ENCODE data around the gene HVCN1.

HVCN1 gene

GRCh38 chr12:110637869-110638441 is 51.0 kb downstream of the HVCN1 start:
- H3K9ac ChIP-seq (ENCODE audit: low read length) = no peak overlapping the region
- no peaks in the 10 kb centered on the region for H3K79me2 ChIP-seq (ENCODE audit: low read length)
- no peak for TF ChIP-seq EZH2phosphoT487 (IDR thresholded peaks at IDR 0.05; ENCODE audit: low read depth)
- no peak overlapping the region for H3K27ac ChIP-seq (ENCODE audit: low read length)
- no peak overlapping the region for H2AFZ ChIP-seq (ENCODE audit: low read depth, low read length)
- H3K4me1 ChIP-seq (ENCODE audit: low read length) = 0 out of 2 replicates have a peak, but pooled peaks cover 3% of the 10 kb centered on the region
- H3K27me3 ChIP-seq (ENCODE audit: low read depth, low read length) = no peaks in the 10 kb centered on the region
- H4K20me1 ChIP-seq (ENCODE audit: insufficient read depth, low read length) = no peaks in the 10 kb centered on the region
- H3K4me2 ChIP-seq (ENCODE audit: low read length) = no peak overlapping the region
- H3K9me3 ChIP-seq (ENCODE audit: insufficient read depth, low read length) = no peaks in the 10 kb centered on the region
- no peak overlapping the region for H3K4me3 ChIP-seq (ENCODE audit: low read length)
- no peaks in the 10 kb centered on the region for H3K36me3 ChIP-seq (replicated peaks; ENCODE audit: low read depth, low read length)

DNA sequence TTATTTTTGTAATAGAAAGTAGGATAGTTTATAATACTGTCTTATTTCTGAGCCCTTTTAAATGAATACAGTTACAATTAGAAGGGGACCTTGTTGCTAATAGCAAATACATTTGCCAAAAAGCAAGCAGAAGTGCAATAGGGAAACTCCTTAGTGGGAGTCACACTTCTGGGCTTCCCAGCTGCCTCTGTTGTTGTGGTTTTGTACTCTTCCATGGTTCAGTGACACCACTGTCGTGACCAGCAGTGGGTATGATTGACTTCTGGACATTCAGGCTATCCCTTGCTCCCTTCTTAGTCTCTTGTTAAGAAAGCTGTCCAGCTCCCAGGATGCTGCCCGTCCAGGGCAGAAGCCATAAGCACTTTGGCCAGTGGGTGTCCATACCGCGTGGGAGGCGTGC is 52.4 kb downstream of the HVCN1 start:
- Histone ChIP-seq H3K27me3 (ENCODE audit: low read depth, low read length) (no peaks in the 10 kb centered on the region), H3K36me3 (replicated peaks; ENCODE audit: low read depth, low read length) (no peaks in the 10 kb centered on the region), H3K4me1 (ENCODE audit: low read length) (0 out of 2 replicates have a peak, but pooled peaks cover 3% of the 10 kb centered on the region), H3K27ac (ENCODE audit: low read length) (no peak overlapping the region), H3K79me2 (ENCODE audit: low read length) (no peaks in the 10 kb centered on the region), H3K4me3 (ENCODE audit: low read length) (no peak overlapping the region), H3K9me3 (ENCODE audit: insufficient read depth, low read length) (no peaks in the 10 kb centered on the region), H3K4me2 (ENCODE audit: low read length) (no peak overlapping the region), H4K20me1 (ENCODE audit: insufficient read depth, low read length) (no peaks in the 10 kb centered on the region), H2AFZ (ENCODE audit: low read depth, low read length) (no peak overlapping the region), H3K9ac (ENCODE audit: low read length) (no peak overlapping the region)
- TF ChIP-seq, protein P1, sequence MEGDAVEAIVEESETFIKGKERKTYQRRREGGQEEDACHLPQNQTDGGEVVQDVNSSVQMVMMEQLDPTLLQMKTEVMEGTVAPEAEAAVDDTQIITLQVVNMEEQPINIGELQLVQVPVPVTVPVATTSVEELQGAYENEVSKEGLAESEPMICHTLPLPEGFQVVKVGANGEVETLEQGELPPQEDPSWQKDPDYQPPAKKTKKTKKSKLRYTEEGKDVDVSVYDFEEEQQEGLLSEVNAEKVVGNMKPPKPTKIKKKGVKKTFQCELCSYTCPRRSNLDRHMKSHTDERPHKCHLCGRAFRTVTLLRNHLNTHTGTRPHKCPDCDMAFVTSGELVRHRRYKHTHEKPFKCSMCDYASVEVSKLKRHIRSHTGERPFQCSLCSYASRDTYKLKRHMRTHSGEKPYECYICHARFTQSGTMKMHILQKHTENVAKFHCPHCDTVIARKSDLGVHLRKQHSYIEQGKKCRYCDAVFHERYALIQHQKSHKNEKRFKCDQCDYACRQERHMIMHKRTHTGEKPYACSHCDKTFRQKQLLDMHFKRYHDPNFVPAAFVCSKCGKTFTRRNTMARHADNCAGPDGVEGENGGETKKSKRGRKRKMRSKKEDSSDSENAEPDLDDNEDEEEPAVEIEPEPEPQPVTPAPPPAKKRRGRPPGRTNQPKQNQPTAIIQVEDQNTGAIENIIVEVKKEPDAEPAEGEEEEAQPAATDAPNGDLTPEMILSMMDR (IDR thresholded peaks at IDR 0.05; ENCODE audit: low read depth, low read length) = no peak
- no peak for TF ChIP-seq EZH2phosphoT487 (IDR thresholded peaks at IDR 0.05; ENCODE audit: low read depth)

- H3K27ac ChIP-seq (ENCODE audit: low read length) = no peak overlapping the region
- H3K4me1 ChIP-seq (ENCODE audit: low read length) = 0 out of 2 replicates have a peak, but pooled peaks cover 3% of the 10 kb centered on the region
- H3K79me2 ChIP-seq (ENCODE audit: low read length) = no peaks in the 10 kb centered on the region
- TF ChIP-seq EZH2phosphoT487 (IDR thresholded peaks at IDR 0.05; ENCODE audit: low read depth) = no peak
- TF ChIP-seq, protein P1 (IDR thresholded peaks at IDR 0.05; ENCODE audit: low read depth, low read length) = no peak
- H3K4me3 ChIP-seq (ENCODE audit: low read length) = no peak overlapping the region
- no peak overlapping the region for H2AFZ ChIP-seq (ENCODE audit: low read depth, low read length)
- no peak overlapping the region for H3K9ac ChIP-seq (ENCODE audit: low read length)
- no peaks in the 10 kb centered on the region for H4K20me1 ChIP-seq (ENCODE audit: insufficient read depth, low read length)
- H3K27me3 ChIP-seq (ENCODE audit: low read depth, low read length) = no peaks in the 10 kb centered on the region
- no peaks in the 10 kb centered on the region for H3K9me3 ChIP-seq (ENCODE audit: insufficient read depth, low read length)
- no peak overlapping the region for H3K4me2 ChIP-seq (ENCODE audit: low read length)
- H3K36me3 ChIP-seq (replicated peaks; ENCODE audit: low read depth, low read length) = no peaks in the 10 kb centered on the region
Observed at GRCh38 chr12:110635055-110635454, 53.9 kb downstream of the HVCN1 start.

- Histone ChIP-seq H2AFZ (ENCODE audit: low read depth, low read length) (no peak overlapping the region), H4K20me1 (ENCODE audit: insufficient read depth, low read length) (no peaks in the 10 kb centered on the region), H3K9me3 (ENCODE audit: insufficient read depth, low read length) (no peaks in the 10 kb centered on the region), H3K9ac (ENCODE audit: low read length) (no peak overlapping the region), H3K4me1 (ENCODE audit: low read length) (peaks cover 9% of the 10 kb centered on the region), H3K4me3 (ENCODE audit: low read length) (no peak overlapping the region), H3K4me2 (ENCODE audit: low read length) (no peak overlapping the region), H3K27ac (ENCODE audit: low read length) (no peak overlapping the region), H3K27me3 (ENCODE audit: low read depth, low read length) (no peaks in the 10 kb centered on the region), H3K79me2 (ENCODE audit: low read length) (no peaks in the 10 kb centered on the region), H3K36me3 (replicated peaks; ENCODE audit: low read depth, low read length) (peaks cover 6% of the 10 kb centered on the region)
- TF ChIP-seq, protein P1 (IDR thresholded peaks at IDR 0.05; ENCODE audit: low read depth, low read length) = no peak
- no peak for TF ChIP-seq EZH2phosphoT487 (IDR thresholded peaks at IDR 0.05; ENCODE audit: low read depth)
Observed at GRCh38 chr12:110627500-110628195, 61.3 kb downstream of the HVCN1 start.

Measured in OCI-LY3 (cell line).